Right lobe of liver (tissue), 6 donors: Measurements from ENCODE around the gene SLC66A3. TPM values are rescaled to one million over a fixed set of nuclear protein-coding genes. Genes with fewer than 3 reads are reported as not detected.

Source experiments
- ATAC-seq, 4 donors: fragments of 200-7000 bp; cut with Tn5 transposase; one replicate each; pipeline ENCODE4 v1.9.1; 2020; ENCODE audit warnings: mild to moderate bottlenecking in 4 of 4, moderate library complexity in 4 of 4
- DNase-seq, 3 donors: peaks; one replicate each; pipeline ENCODE4 v3.0.0-alpha.2; 2020
- H3K27ac ChIP-seq, 3 donors: fragments of 200-600 bp; one replicate each; pipeline ENCODE4 v1.8.0; 2022
- H3K27me3 ChIP-seq, 2 donors: fragments of 200-600 bp; one replicate each; pipeline ENCODE4 v1.8.0; 2022
- H3K36me3 ChIP-seq, 4 donors: fragments of 200-600 bp; sonication (generic) in 1 of 4; one replicate each; pipeline versions ENCODE4 v1.5.1 to v1.8.0; 2017 to 2022; ENCODE audit warnings: control low read depth in 1 of 4
- H3K4me1 ChIP-seq, 4 donors: fragments of 200-600 bp; sonication (generic) in 1 of 4; one replicate each; pipeline versions ENCODE4 v1.5.1 to v1.8.0; 2017 to 2022; ENCODE audit warnings: control low read depth in 1 of 4
- H3K4me3 ChIP-seq, 3 donors: fragments of 200-600 bp; one replicate each; pipeline ENCODE4 v1.8.0; 2022
- H3K9me3 ChIP-seq, 4 donors: fragments of 200-600 bp; sonication (generic) in 1 of 4; one replicate each; pipeline versions ENCODE4 v1.5.1 to v1.8.0; 2017 to 2022; ENCODE audit warnings: control low read depth in 1 of 4
- POLR2A ChIP-seq: fragments of 450-650 bp; IDR thresholded peaks from one replicate; pipeline ENCODE4 v1.6.1; 2017; ENCODE audit warnings: antibody characterized with exemption, mild to moderate bottlenecking
- WGBS: methylation state at CpG from one replicate; pipeline ENCODE4 v1.1.6; 2018; ENCODE audit warnings: low coverage, low lambda C conversion rate; ENCODE audit not compliant: insufficient coverage; ENCODE audit errors: missing lambda C conversion rate; 5-methylcytosine and 5-hydroxymethylcytosine counted together
- intact Hi-C, 2 donors: fragments of 100-400 bp; cut with DNase I; formaldehyde crosslinking; loops; one replicate each; pipeline versions ENCODE4 v1.11.2 to v1.14.1; 2022
- total RNA-seq, 6 experiments: library from RNA; depleted of rRNA in 2 of 6; stranded (reverse); fragments of >200 nt in 2 of 6; fragmentation: NEBNext Ultra II Directional in 3 of 6; extraction: Animal tissue kit (Norgen Biotek cat#: 25700) in 3 of 6; gene quantifications; one replicate each; pipeline versions ENCODE4 v1.1.0 to v1.2.4, GENCODE V29; 2016 to 2023
- TF ChIP-seq, protein P1 (sequence below), 4 donors: fragments of 200-600 bp in 3 of 4; fragments of 450-650 bp in 1 of 4; IDR thresholded peaks; one replicate each; pipeline versions ENCODE4 v1.5.1 to v1.8.0; 2016 to 2022; ENCODE audit warnings: antibody characterized with exemption in 4 of 4, mild to moderate bottlenecking in 2 of 4
- donor health status: DM: no; HTN: yes; CAD: no.
- donor health status: DM: no; HTN: no; CAD: no.
- donor health status: DM: no; HTN: no; CAD: no.
- donor health status: DM: no; HTN: yes; CAD: no.
- donor health status: DM: no; HTN: yes; CAD: no.

Gene SLC66A3
- total RNA-seq, 6 experiments from 2014 or later: 4.9 to 16.1 (median 8.8) TPM

DNA sequence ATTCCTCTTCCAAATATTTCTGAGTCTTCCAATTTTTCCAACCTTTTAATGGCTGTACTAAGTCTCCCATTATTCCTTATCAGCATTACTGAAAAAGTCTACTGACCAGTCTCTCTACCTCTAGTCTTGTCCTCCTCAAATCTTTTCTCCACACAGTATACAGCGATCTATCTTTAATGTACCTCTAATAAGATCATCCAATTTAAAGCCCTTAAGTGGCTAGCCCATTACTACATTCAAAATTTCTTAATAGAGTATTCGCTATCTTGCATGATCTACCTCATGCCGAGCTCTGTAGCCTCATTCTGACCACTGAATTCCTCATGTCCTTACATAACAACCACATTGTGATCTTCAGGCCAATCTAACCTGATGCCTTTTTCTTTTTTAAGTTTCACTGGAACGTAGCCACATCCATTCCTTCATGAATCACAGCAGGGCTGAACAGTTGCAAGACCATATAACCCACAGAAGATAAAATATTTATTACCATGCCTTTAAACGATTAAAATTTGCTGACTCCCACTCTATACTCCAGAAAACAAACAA, 57.9 kb downstream of the SLC66A3 start:
- Histone ChIP-seq H3K27me3 (no peaks in the 10 kb centered on the region), H3K4me1 (no peaks in the 10 kb centered on the region), H3K36me3 (peaks cover 0 to 39% (median 7%) of the 10 kb centered on the region in 4 donors), H3K4me3 (no peak overlapping the region), H3K9me3 (no peaks in the 10 kb centered on the region), H3K27ac (no peak overlapping the region)
- DNase-seq: no peak
- intact Hi-C loops: loop anchor here in 1 of 2 donors (10.0 kb wide), 1 partner anchor 78 kb away; a partner anchor contains a TSS
- TF ChIP-seq, protein P1, sequence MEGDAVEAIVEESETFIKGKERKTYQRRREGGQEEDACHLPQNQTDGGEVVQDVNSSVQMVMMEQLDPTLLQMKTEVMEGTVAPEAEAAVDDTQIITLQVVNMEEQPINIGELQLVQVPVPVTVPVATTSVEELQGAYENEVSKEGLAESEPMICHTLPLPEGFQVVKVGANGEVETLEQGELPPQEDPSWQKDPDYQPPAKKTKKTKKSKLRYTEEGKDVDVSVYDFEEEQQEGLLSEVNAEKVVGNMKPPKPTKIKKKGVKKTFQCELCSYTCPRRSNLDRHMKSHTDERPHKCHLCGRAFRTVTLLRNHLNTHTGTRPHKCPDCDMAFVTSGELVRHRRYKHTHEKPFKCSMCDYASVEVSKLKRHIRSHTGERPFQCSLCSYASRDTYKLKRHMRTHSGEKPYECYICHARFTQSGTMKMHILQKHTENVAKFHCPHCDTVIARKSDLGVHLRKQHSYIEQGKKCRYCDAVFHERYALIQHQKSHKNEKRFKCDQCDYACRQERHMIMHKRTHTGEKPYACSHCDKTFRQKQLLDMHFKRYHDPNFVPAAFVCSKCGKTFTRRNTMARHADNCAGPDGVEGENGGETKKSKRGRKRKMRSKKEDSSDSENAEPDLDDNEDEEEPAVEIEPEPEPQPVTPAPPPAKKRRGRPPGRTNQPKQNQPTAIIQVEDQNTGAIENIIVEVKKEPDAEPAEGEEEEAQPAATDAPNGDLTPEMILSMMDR (IDR thresholded peaks at IDR 0.05): no peak
- no peak for TF ChIP-seq POLR2A
- no peak for ATAC-seq
- 96% methylated on average over 5 of the region's 5 CpGs for WGBS

DNA sequence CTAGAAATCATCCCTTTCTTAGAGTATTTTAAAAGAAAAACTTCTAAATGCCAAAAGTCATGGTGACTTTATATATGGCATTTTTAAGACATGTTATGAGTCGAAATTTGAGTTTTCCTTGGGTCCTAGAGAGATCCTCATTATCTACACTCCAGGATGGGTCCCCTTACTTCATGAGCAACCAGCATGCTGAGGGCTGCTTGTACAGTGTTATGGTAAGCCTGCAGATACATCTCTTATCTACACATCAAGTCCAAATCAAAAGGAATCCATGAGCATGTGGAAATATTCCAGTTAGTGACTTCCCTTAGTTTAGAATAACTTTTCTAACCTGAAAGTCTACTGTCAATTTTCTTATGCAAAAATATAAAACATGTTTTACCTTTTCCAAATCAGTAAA, 58.7 kb downstream of the SLC66A3 start:
- Histone ChIP-seq H3K36me3 (peaks cover 0 to 39% (median 6%) of the 10 kb centered on the region in 4 donors), H3K4me1 (no peaks in the 10 kb centered on the region), H3K27ac (no peak overlapping the region), H3K9me3 (no peaks in the 10 kb centered on the region), H3K4me3 (no peak overlapping the region), H3K27me3 (no peaks in the 10 kb centered on the region)
- 80% methylated on average over 1 of the region's 1 CpG for WGBS
- no peak for TF ChIP-seq POLR2A
- TF ChIP-seq, protein P1 (IDR thresholded peaks at IDR 0.05): no peak
- no peak for ATAC-seq
- DNase-seq: no peak
- intact Hi-C loops: loop anchor here in 1 of 2 donors (10.0 kb wide), 1 partner anchor 79 kb away; a partner anchor contains a TSS

GRCh38 chr2:11214770-11215169, 59.5 kb downstream of the SLC66A3 start:
- WGBS: 67% methylated on average over 4 of the region's 4 CpGs
- H3K27me3 ChIP-seq: no peaks in the 10 kb centered on the region
- H3K36me3 ChIP-seq: peaks cover 0 to 36% (median 6%) of the 10 kb centered on the region in 4 donors
- H3K27ac ChIP-seq: no peak overlapping the region
- ATAC-seq: no peak
- no peaks in the 10 kb centered on the region for H3K9me3 ChIP-seq
- H3K4me3 ChIP-seq: no peak overlapping the region
- H3K4me1 ChIP-seq: no peaks in the 10 kb centered on the region
- TF ChIP-seq, protein P1 (IDR thresholded peaks at IDR 0.05): no peak
- TF ChIP-seq POLR2A: no peak
- DNase-seq: no peak
- intact Hi-C loops: loop anchor here in 1 of 2 donors (10.0 kb wide), 1 partner anchor 80 kb away; a partner anchor contains a TSS

DNA sequence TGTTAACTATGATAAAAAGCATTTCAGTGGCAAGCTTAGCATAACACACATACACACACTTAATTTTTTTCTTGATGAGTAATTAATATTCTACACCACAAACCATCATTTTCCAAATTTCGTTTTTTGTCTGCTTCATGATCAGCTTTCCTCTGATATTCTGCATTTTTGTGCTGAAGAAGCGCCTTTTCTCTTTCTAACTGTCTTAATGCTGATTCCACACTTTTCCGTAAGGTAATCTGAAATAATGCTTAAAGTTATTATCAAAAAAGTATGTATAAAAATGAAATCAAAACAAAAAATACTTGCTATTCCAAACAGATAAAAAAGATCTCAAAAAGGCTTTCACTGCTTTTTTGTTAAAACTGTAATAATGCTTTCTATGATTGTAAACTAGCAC, 60.1 kb downstream of the SLC66A3 start:
- DNase-seq (no peak), ATAC-seq (no peak)
- Histone ChIP-seq H3K4me1 (no peaks in the 10 kb centered on the region), H3K27me3 (no peaks in the 10 kb centered on the region), H3K9me3 (no peaks in the 10 kb centered on the region), H3K27ac (no peak overlapping the region), H3K36me3 (peaks cover 0 to 33% (median 6%) of the 10 kb centered on the region in 4 donors), H3K4me3 (no peak overlapping the region)
- intact Hi-C loops: loop anchor here in 1 of 2 donors (10.0 kb wide), 1 partner anchor 81 kb away; a partner anchor contains a TSS
- TF ChIP-seq POLR2A: no peak
- TF ChIP-seq, protein P1 (IDR thresholded peaks at IDR 0.05): no peak
- WGBS: 76% methylated on average over 3 of the region's 3 CpGs
